ENCODE results near the gene MC5R. TPM values are rescaled to one million over a fixed set of nuclear protein-coding genes. Genes with fewer than 3 reads are reported as not detected.
"Not testable (repeated sequence)": the region's sequence is repeated elsewhere in the genome, so short reads cannot be mapped to it uniquely, and the experiment has no call there.

The MC5R gene
- total and polyA plus RNA-seq, 11 donors: not detected

- Histone ChIP-seq H3K27ac (no peak overlapping the region), H3K36me3 (no peaks in the 10 kb centered on the region), H3K9me3 (no peaks in the 10 kb centered on the region), H3K27me3 (peaks cover 0 to 27% (median 7%) of the 10 kb centered on the region in 9 donors), H3K4me3 (no peak overlapping the region), H3K4me1 (no peaks in the 10 kb centered on the region)
- ATAC-seq (no peak), DNase-seq (no peak)
- intact Hi-C loops (cut with DNase I): loop anchor here in 2 of 10 donors (10.0 kb wide), 2 partner anchors 60 to 560 kb away; no protein-coding TSS in a partner anchor
- TF ChIP-seq CTCF (IDR thresholded peaks at IDR 0.05) (no peak), POLR2A (IDR thresholded peaks at IDR 0.05) (no peak)
- WGBS, 4 donors: 62 to 73% (median 71%) methylated on average over 5 to 6 of the region's 6 CpGs
Observed at GRCh38 chr18:13835202-13835601, 11.3 kb downstream of the MC5R start.

GRCh38 chr18:13836559-13836958 lies 12.6 kb downstream of the MC5R start:
- H3K4me3 ChIP-seq: no peak overlapping the region
- intact Hi-C loops (cut with DNase I): loop anchor here in 2 of 10 donors (10.0 kb wide), 2 partner anchors 58 to 558 kb away; no protein-coding TSS in a partner anchor
- no peaks in the 10 kb centered on the region for H3K4me1 ChIP-seq
- ATAC-seq (no peak), DNase-seq (no peak)
- 91 to 96% (median 95%) methylated on average over 22 of the region's 22 CpGs for WGBS, 4 donors
- no peak overlapping the region for H3K27ac ChIP-seq
- no peaks in the 10 kb centered on the region for H3K36me3 ChIP-seq
- TF ChIP-seq POLR2A (IDR thresholded peaks at IDR 0.05) (no peak), CTCF (IDR thresholded peaks at IDR 0.05) (no peak)
- no peaks in the 10 kb centered on the region for H3K9me3 ChIP-seq
- H3K27me3 ChIP-seq: peaks cover 0 to 26% (median 0%) of the 10 kb centered on the region in 9 donors

GRCh38 chr18:13849791-13850190 lies 25.8 kb downstream of the MC5R start:
- 82 to 91% (median 86%) methylated on average over 4 of the region's 4 CpGs for WGBS, 4 donors
- no peak overlapping the region for H3K4me3 ChIP-seq
- H3K9me3 ChIP-seq: peaks cover 0 to 40% (median 16%) of the 10 kb centered on the region in 12 donors
- no peaks in the 10 kb centered on the region for H3K36me3 ChIP-seq
- DNase-seq (no peak), ATAC-seq (no peak)
- no peak overlapping the region for H3K27ac ChIP-seq
- no peak for TF ChIP-seq POLR2A (IDR thresholded peaks at IDR 0.05)
- no peak for TF ChIP-seq CTCF (IDR thresholded peaks at IDR 0.05)
- no peaks in the 10 kb centered on the region for H3K27me3 ChIP-seq
- intact Hi-C loops (cut with DNase I): no loop called here
- H3K4me1 ChIP-seq: no peaks in the 10 kb centered on the region

DNA sequence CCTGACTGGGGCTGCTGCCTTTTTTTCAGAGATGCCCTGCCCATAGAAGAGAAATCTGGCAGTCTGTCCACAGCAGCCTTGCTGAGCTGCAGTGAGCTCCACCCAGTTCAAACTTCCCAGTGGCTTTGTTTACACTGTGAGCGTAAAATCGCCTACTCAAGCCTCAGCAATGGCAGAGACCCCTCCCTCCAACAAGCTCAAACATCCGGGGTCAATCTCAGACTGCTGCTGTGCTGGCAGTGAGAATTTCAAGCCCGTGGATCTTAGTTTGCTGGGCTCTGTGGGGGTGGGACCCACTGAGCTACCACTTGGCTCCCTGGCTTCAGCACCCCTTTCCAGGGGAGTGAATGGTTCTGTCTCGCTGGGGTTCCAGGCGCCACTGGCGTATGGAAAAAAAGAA lies 38.9 kb downstream of the MC5R start:
- H3K27ac ChIP-seq; H3K4me1 ChIP-seq; H3K4me3 ChIP-seq; intact Hi-C loops (cut with DNase I); H3K36me3 ChIP-seq; DNase-seq; ATAC-seq: not testable (repeated sequence)
- WGBS, 4 donors: 53 to 61% (median 57%) methylated on average over 6 to 7 of the region's 7 CpGs
- Histone ChIP-seq H3K9me3 (peaks cover 0 to 11% (median 0%) of the 10 kb centered on the region in 12 donors), H3K27me3 (peaks cover 0 to 22% (median 3%) of the 10 kb centered on the region in 9 donors)

All from heart left ventricle (tissue), 16 donors.